ENCODE results near the gene NDOR1.

GRCh38 chr9:137262909-137263285, 57.4 kb downstream of the NDOR1 start:
- TF ChIP-seq ZNF302 (CRISPR knock-in tag; IDR thresholded peaks at IDR 0.05) (no peak), CTCF (IDR thresholded peaks at IDR 0.05) (no peak), EP300 (IDR thresholded peaks at IDR 0.05) (no peak), REST (IDR thresholded peaks at IDR 0.05) (no peak), POLR2A (IDR thresholded peaks at IDR 0.05; ENCODE audit: low read length) (no peak), CBX8 (IDR thresholded peaks at IDR 0.05) (no peak), FOSL2 (IDR thresholded peaks at IDR 0.05) (no peak), FOSL2 (CRISPR knock-in tag; IDR thresholded peaks at IDR 0.05) (no peak), NR3C1 (IDR thresholded peaks at IDR 0.05) (no peak), BCL3 (IDR thresholded peaks at IDR 0.05) (no peak), JUNB (IDR thresholded peaks at IDR 0.05) (no peak), MYC (IDR thresholded peaks at IDR 0.05; ENCODE audit: borderline replicate concordance, low read length) (no peak), CEBPB (IDR thresholded peaks at IDR 0.05) (no peak)
- TF ChIP-seq, protein P1, sequence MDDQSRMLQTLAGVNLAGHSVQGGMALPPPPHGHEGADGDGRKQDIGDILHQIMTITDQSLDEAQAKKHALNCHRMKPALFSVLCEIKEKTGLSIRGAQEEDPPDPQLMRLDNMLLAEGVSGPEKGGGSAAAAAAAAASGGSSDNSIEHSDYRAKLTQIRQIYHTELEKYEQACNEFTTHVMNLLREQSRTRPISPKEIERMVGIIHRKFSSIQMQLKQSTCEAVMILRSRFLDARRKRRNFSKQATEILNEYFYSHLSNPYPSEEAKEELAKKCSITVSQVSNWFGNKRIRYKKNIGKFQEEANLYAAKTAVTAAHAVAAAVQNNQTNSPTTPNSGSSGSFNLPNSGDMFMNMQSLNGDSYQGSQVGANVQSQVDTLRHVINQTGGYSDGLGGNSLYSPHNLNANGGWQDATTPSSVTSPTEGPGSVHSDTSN (IDR thresholded peaks at IDR 0.05): no peak
- TF ChIP-seq, protein P2, sequence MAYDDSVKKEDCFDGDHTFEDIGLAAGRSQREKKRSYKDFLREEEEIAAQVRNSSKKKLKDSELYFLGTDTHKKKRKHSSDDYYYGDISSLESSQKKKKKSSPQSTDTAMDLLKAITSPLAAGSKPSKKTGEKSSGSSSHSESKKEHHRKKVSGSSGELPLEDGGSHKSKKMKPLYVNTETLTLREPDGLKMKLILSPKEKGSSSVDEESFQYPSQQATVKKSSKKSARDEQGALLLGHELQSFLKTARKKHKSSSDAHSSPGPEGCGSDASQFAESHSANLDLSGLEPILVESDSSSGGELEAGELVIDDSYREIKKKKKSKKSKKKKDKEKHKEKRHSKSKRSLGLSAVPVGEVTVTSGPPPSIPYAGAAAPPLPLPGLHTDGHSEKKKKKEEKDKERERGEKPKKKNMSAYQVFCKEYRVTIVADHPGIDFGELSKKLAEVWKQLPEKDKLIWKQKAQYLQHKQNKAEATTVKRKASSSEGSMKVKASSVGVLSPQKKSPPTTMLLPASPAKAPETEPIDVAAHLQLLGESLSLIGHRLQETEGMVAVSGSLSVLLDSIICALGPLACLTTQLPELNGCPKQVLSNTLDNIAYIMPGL (CRISPR knock-in tag; IDR thresholded peaks at IDR 0.05; ENCODE audit: borderline replicate concordance): no peak
